Measurements from ENCODE around the gene NDUFS6. TPM values are rescaled to one million over a fixed set of nuclear protein-coding genes. Genes with fewer than 3 reads are reported as not detected.

Gene NDUFS6
- total RNA-seq, 1 donor from 2014 or later = 31.0 TPM

DNA sequence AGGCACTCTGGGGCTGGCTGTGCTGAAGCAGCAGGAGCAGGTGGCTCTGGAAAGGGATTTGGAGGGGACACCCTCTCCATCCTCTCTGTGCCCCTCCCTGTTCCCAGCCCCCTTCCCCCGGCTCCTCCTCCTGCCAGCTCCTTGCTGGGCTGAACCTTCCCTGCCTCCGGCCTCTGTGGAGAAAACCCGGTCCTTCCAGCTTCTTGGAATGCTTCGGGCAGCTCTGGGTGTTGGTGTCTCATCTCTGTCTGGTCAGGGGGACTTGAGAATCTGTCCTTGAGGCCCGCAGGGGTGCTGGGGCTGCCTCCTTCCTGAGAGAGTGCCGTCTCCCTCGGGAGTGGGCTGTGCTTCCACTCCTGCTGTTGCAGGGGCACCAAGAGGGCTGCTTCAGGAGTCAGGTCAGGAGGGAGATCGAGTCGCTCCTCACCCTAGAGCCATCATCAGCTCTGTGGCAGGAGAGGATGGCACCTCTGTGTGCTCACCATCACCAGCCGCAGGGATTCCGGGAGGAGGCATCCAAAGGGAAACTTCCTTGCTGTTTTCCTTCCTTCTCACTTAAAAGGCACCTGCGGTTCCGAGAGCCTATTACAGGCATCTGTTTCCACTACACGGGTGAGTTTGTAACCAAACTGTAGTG lies 30.6 kb downstream of the NDUFS6 start:
- no peak for DNase-seq (ENCODE audit: low spot score)
- H3K27me3 Mint-ChIP-seq (ENCODE audit: unreplicated experiment) = no peaks in the 10 kb centered on the region
- TF ChIP-seq, protein P1, sequence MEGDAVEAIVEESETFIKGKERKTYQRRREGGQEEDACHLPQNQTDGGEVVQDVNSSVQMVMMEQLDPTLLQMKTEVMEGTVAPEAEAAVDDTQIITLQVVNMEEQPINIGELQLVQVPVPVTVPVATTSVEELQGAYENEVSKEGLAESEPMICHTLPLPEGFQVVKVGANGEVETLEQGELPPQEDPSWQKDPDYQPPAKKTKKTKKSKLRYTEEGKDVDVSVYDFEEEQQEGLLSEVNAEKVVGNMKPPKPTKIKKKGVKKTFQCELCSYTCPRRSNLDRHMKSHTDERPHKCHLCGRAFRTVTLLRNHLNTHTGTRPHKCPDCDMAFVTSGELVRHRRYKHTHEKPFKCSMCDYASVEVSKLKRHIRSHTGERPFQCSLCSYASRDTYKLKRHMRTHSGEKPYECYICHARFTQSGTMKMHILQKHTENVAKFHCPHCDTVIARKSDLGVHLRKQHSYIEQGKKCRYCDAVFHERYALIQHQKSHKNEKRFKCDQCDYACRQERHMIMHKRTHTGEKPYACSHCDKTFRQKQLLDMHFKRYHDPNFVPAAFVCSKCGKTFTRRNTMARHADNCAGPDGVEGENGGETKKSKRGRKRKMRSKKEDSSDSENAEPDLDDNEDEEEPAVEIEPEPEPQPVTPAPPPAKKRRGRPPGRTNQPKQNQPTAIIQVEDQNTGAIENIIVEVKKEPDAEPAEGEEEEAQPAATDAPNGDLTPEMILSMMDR (IDR thresholded peaks at IDR 0.05; ENCODE audit: unreplicated experiment) = no peak
- no peak overlapping the region for H3K4me3 Mint-ChIP-seq (ENCODE audit: unreplicated experiment)
- H3K27ac Mint-ChIP-seq (ENCODE audit: unreplicated experiment) = no peak overlapping the region
- no peaks in the 10 kb centered on the region for H3K36me3 Mint-ChIP-seq (ENCODE audit: low read depth, unreplicated experiment)
- peaks cover 10% of the 10 kb centered on the region for H3K4me1 Mint-ChIP-seq (ENCODE audit: unreplicated experiment)
- no peaks in the 10 kb centered on the region for H3K9me3 Mint-ChIP-seq (ENCODE audit: unreplicated experiment)

DNA sequence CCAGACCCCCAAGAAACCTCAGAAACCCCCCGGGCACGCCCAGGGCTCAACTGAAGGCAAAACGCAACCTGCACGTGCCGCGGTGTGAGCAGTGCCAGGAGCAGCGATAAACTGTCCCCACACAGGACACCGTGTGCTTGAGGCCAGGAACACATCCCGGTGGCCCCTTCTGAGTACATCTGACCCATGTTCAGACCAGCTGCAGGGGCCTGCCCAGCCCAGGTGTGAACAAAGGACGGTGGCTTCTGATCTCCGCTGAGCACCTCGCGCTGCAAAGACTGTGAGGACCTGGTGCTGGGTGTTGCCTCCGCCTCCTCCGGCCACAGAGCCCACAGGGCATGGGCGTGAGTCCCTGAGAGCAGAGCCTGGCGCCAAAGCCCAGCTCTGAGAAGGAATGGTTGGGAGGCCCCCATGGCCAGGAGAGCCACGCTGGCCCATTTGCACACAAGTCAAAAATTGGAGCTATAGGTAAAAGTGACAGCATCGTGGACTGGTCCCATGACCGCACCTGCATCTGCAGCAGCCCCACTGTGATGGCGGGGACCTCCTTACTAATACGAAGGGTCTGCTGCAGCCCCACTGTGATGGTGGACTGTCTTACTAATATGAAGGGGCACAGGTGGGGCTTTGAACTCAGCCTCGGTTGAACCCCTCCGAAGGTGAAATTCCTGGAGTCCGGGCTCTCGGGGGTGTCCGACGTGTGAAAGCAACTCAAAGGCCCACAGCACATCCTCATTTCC lies 31.5 kb downstream of the NDUFS6 start:
- H3K9me3 Mint-ChIP-seq (ENCODE audit: unreplicated experiment) = no peaks in the 10 kb centered on the region
- H3K4me3 Mint-ChIP-seq (ENCODE audit: unreplicated experiment) = no peak overlapping the region
- DNase-seq (ENCODE audit: low spot score) = no peak
- H3K4me1 Mint-ChIP-seq (ENCODE audit: unreplicated experiment) = peaks cover 10% of the 10 kb centered on the region
- H3K36me3 Mint-ChIP-seq (ENCODE audit: low read depth, unreplicated experiment) = no peaks in the 10 kb centered on the region
- no peaks in the 10 kb centered on the region for H3K27me3 Mint-ChIP-seq (ENCODE audit: unreplicated experiment)
- no peak overlapping the region for H3K27ac Mint-ChIP-seq (ENCODE audit: unreplicated experiment)
- TF ChIP-seq, protein P1 (IDR thresholded peaks at IDR 0.05; ENCODE audit: unreplicated experiment) = no peak

- peaks cover 10% of the 10 kb centered on the region for H3K4me1 Mint-ChIP-seq (ENCODE audit: unreplicated experiment)
- no peaks in the 10 kb centered on the region for H3K27me3 Mint-ChIP-seq (ENCODE audit: unreplicated experiment)
These were observed 32.2 kb downstream of the NDUFS6 start for GRCh38 chr5:1833264-1834021.

GRCh38 chr5:1834022-1834551 lies 32.9 kb downstream of the NDUFS6 start:
- DNase-seq (ENCODE audit: low spot score) = no peak
- H3K4me1 Mint-ChIP-seq (ENCODE audit: unreplicated experiment) = peaks cover 10% of the 10 kb centered on the region
- H3K36me3 Mint-ChIP-seq (ENCODE audit: low read depth, unreplicated experiment) = no peaks in the 10 kb centered on the region
- no peaks in the 10 kb centered on the region for H3K9me3 Mint-ChIP-seq (ENCODE audit: unreplicated experiment)
- peaks cover 2% of the 10 kb centered on the region for H3K27me3 Mint-ChIP-seq (ENCODE audit: unreplicated experiment)
- no peak overlapping the region for H3K4me3 Mint-ChIP-seq (ENCODE audit: unreplicated experiment)
- TF ChIP-seq, protein P1 (IDR thresholded peaks at IDR 0.05; ENCODE audit: unreplicated experiment) = no peak
- no peak overlapping the region for H3K27ac Mint-ChIP-seq (ENCODE audit: unreplicated experiment)

More at GRCh38 chr5:1833264-1834021, 32.2 kb downstream of the NDUFS6 start:
- no peaks in the 10 kb centered on the region for H3K36me3 Mint-ChIP-seq (ENCODE audit: low read depth, unreplicated experiment)
- H3K4me3 Mint-ChIP-seq (ENCODE audit: unreplicated experiment) = no peak overlapping the region
- TF ChIP-seq, protein P1 (IDR thresholded peaks at IDR 0.05; ENCODE audit: unreplicated experiment) = no peak
- H3K27ac Mint-ChIP-seq (ENCODE audit: unreplicated experiment) = no peak overlapping the region
- H3K9me3 Mint-ChIP-seq (ENCODE audit: unreplicated experiment) = no peaks in the 10 kb centered on the region
- DNase-seq (ENCODE audit: low spot score) = no peak

All from endothelial cell (in vitro differentiated cells).